Pancreas (tissue), 10 donors: ENCODE data around the gene CYTH4. TPM values are rescaled to one million over a fixed set of nuclear protein-coding genes. Genes with fewer than 3 reads are reported as not detected.

ENCODE experiments used
- ATAC-seq, 4 donors: fragments of 200-7000 bp; cut with Tn5 transposase; one replicate each; pipeline versions ENCODE4 v1.8.0 to v1.9.1; 2020; ENCODE audit warnings: mild to moderate bottlenecking in 4 of 4, moderate library complexity in 4 of 4
- DNase-seq, 6 donors: peaks; one replicate each; pipeline ENCODE4 v3.0.0-alpha.2; 2020
- FAIRE-seq: peaks from 2 replicates; lab custom pipeline; 2012; peaks lifted over from hg19 to GRCh38; lab: Jason Lieb, UNC
- H3K27ac ChIP-seq, 4 donors: fragments of 200-600 bp; sonication (generic); 1 replicate in 3 of 4; 2 replicates in 1 of 4; pipeline versions ENCODE4 v1.5.0 to v1.8.0; 2020
- H3K27me3 ChIP-seq, 4 donors: fragments of 200-600 bp; one replicate each; pipeline ENCODE4 v1.8.0; 2021
- H3K36me3 ChIP-seq, 3 donors: fragments of 200-600 bp; sonication (generic) in 1 of 3; one replicate each; pipeline versions ENCODE4 v1.5.0 to v1.8.0; 2020 to 2021
- H3K4me1 ChIP-seq, 3 donors: fragments of 200-600 bp; one replicate each; pipeline ENCODE4 v1.8.0; 2021
- H3K4me3 ChIP-seq, 4 donors: fragments of 200-600 bp; sonication (generic) in 2 of 4; one replicate each; pipeline versions ENCODE4 v1.5.0 to v1.8.0; 2020 to 2021
- H3K9me3 ChIP-seq, 4 donors: fragments of 200-600 bp; one replicate each; pipeline ENCODE4 v1.8.0; 2021
- CTCF ChIP-seq, 4 donors: fragments of 200-600 bp; sonication (generic) in 3 of 4; IDR thresholded peaks; one replicate each; pipeline versions ENCODE4 v1.5.0 to v1.8.0; 2021; ENCODE audit warnings: antibody characterized with exemption in 4 of 4
- WGBS, 2 donors: extraction: QIAGEN DNeasy Blood & Tissue Kit; methylation state at CpG; one replicate each; pipeline ENCODE4 v1.1.7; 2013; 5-methylcytosine and 5-hydroxymethylcytosine counted together
- intact Hi-C, 3 donors: fragments of 100-400 bp; cut with DNase I; formaldehyde crosslinking; loops; one replicate each; pipeline versions ENCODE4 v1.11.1 to v1.14.2; 2022
- polyA plus RNA-seq, 2 donors: library from polyadenylated mRNA; stranded (reverse); fragments of 200-250 nt; gene quantifications; one replicate each; pipeline ENCODE4 v1.2.3, GENCODE V29; 2013
- total RNA-seq, 6 donors: library from RNA; stranded (reverse); fragmentation: NEBNext Ultra II Directional in 4 of 6; extraction: Animal tissue kit (Norgen Biotek cat#: 25700) in 4 of 6; gene quantifications; one replicate each; pipeline versions ENCODE4 v1.2.1 to v1.2.4, GENCODE V29; 2021 to 2023
- donor health status: healthy with polysubstance abuse.
- donor health status: DM: no; HTN: no; CAD: no; lungs with moderate emphysema.
- donor health status: DM: no; HTN: no; CAD: no.
- donor health status: control.
- donor health status: control.
- donor health status: Bipolar disorder and iron deficiency.
- donor health status: DM: yes; HTN: yes; CAD: no.
- donor health status: DM: no; HTN: no; CAD: no.
- donor health status: DM: no; HTN: no; CAD: no.
- donor health status: DM: yes; HTN: yes; CAD: no.

Gene CYTH4
- total and polyA plus RNA-seq, 8 donors = 0.79 to 12.0 (median 2.8) TPM

- Histone ChIP-seq H3K4me3 (no peak overlapping the region), H3K27ac (no peak overlapping the region), H3K9me3 (no peaks in the 10 kb centered on the region), H3K36me3 (no peaks in the 10 kb centered on the region), H3K27me3 (no peaks in the 10 kb centered on the region), H3K4me1 (no peaks in the 10 kb centered on the region)
- DNase-seq = no peak
- intact Hi-C loops = no loop called here
- no peak for ATAC-seq
- no peak for FAIRE-seq
- WGBS, 2 donors = 77 to 84% methylated on average over 10 of the region's 10 CpGs
- no peak for TF ChIP-seq CTCF (IDR thresholded peaks at IDR 0.05)
These were observed 75.3 kb downstream of the CYTH4 start for GRCh38 chr22:37357446-37358075.

- no peaks in the 10 kb centered on the region for H3K4me1 ChIP-seq
- no peaks in the 10 kb centered on the region for H3K9me3 ChIP-seq
- H3K27ac ChIP-seq = no peak overlapping the region
- TF ChIP-seq CTCF (IDR thresholded peaks at IDR 0.05) = no peak
- no peak overlapping the region for H3K4me3 ChIP-seq
- 75 to 79% methylated on average over 11 of the region's 11 CpGs for WGBS, 2 donors
- no peaks in the 10 kb centered on the region for H3K27me3 ChIP-seq
- no peak for FAIRE-seq
- intact Hi-C loops = no loop called here
- no peak for ATAC-seq
- DNase-seq = no peak
- H3K36me3 ChIP-seq = no peaks in the 10 kb centered on the region
These were observed 76.1 kb downstream of the CYTH4 start for GRCh38 chr22:37358386-37358785.

- DNase-seq (no peak), ATAC-seq (no peak), FAIRE-seq (no peak)
- Histone ChIP-seq H3K4me3 (no peak overlapping the region), H3K36me3 (no peaks in the 10 kb centered on the region), H3K27me3 (no peaks in the 10 kb centered on the region), H3K27ac (no peak overlapping the region), H3K4me1 (no peaks in the 10 kb centered on the region), H3K9me3 (no peaks in the 10 kb centered on the region)
- 64 to 73% methylated on average over 8 of the region's 8 CpGs for WGBS, 2 donors
- TF ChIP-seq CTCF (IDR thresholded peaks at IDR 0.05) = no peak
- intact Hi-C loops = no loop called here
These were observed 76.6 kb downstream of the CYTH4 start for GRCh38 chr22:37358917-37359316.

GRCh38 chr22:37362621-37363020 is 80.3 kb downstream of the CYTH4 start:
- Histone ChIP-seq H3K4me3 (no peak overlapping the region), H3K36me3 (no peaks in the 10 kb centered on the region), H3K9me3 (no peaks in the 10 kb centered on the region), H3K4me1 (no peaks in the 10 kb centered on the region), H3K27ac (no peak overlapping the region), H3K27me3 (no peaks in the 10 kb centered on the region)
- WGBS, 2 donors = 71 to 75% methylated on average over 3 of the region's 3 CpGs
- FAIRE-seq = no peak
- ATAC-seq = no peak
- no peak for TF ChIP-seq CTCF (IDR thresholded peaks at IDR 0.05)
- intact Hi-C loops = no loop called here
- DNase-seq = no peak

GRCh38 chr22:37363261-37363992 is 81.1 kb downstream of the CYTH4 start:
- 80 to 82% methylated on average over 15 of the region's 15 CpGs for WGBS, 2 donors
- no peak overlapping the region for H3K4me3 ChIP-seq
- no peak overlapping the region for H3K27ac ChIP-seq
- H3K36me3 ChIP-seq = no peaks in the 10 kb centered on the region
- ATAC-seq (no peak), FAIRE-seq (no peak), DNase-seq (no peak)
- H3K27me3 ChIP-seq = no peaks in the 10 kb centered on the region
- H3K9me3 ChIP-seq = no peaks in the 10 kb centered on the region
- no peaks in the 10 kb centered on the region for H3K4me1 ChIP-seq
- TF ChIP-seq CTCF (IDR thresholded peaks at IDR 0.05) = no peak
- intact Hi-C loops = no loop called here
